ENCODE measurements around the gene OMD.

OMD gene

GRCh38 chr9:92369075-92369474 lies 55.2 kb downstream of the OMD start:
- Histone ChIP-seq H4K20me1 (ENCODE audit: insufficient read depth, low read length) (no peaks in the 10 kb centered on the region), H3K36me3 (ENCODE audit: insufficient read depth, low read length) (peaks cover 13% of the 10 kb centered on the region; the same call in 1 of the 2 replicates), H3K79me2 (ENCODE audit: insufficient read depth, low read length) (peaks cover 19% of the 10 kb centered on the region; the same call in 1 of the 2 replicates), H3K4me1 (ENCODE audit: insufficient read depth, low read length) (no peaks in the 10 kb centered on the region), H3K4me2 (ENCODE audit: insufficient read depth, low read length) (no peak overlapping the region), H3K27me3 (ENCODE audit: insufficient read depth, low read length, poor library complexity) (no peaks in the 10 kb centered on the region), H3K4me3 (ENCODE audit: low read depth in 1 of 2, low read length in 2 of 2) (no peak overlapping the region), H3K9me3 (ENCODE audit: insufficient read depth, low read length, severe bottlenecking) (peaks cover 8% of the 10 kb centered on the region), H2AFZ (ENCODE audit: low read depth, low read length) (no peak overlapping the region), H3K9ac (ENCODE audit: low read depth, low read length) (no peak overlapping the region), H3K27ac (ENCODE audit: low read length) (no peak overlapping the region)
- ATAC-seq (ENCODE audit: insufficient read depth, low read depth) (no peak), DNase-seq (no peak)
- TF ChIP-seq, protein P1, sequence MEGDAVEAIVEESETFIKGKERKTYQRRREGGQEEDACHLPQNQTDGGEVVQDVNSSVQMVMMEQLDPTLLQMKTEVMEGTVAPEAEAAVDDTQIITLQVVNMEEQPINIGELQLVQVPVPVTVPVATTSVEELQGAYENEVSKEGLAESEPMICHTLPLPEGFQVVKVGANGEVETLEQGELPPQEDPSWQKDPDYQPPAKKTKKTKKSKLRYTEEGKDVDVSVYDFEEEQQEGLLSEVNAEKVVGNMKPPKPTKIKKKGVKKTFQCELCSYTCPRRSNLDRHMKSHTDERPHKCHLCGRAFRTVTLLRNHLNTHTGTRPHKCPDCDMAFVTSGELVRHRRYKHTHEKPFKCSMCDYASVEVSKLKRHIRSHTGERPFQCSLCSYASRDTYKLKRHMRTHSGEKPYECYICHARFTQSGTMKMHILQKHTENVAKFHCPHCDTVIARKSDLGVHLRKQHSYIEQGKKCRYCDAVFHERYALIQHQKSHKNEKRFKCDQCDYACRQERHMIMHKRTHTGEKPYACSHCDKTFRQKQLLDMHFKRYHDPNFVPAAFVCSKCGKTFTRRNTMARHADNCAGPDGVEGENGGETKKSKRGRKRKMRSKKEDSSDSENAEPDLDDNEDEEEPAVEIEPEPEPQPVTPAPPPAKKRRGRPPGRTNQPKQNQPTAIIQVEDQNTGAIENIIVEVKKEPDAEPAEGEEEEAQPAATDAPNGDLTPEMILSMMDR (IDR thresholded peaks at IDR 0.05; ENCODE audit: borderline replicate concordance, extremely low read depth, low read length, poor library complexity, severe bottlenecking): no peak
- no peak for TF ChIP-seq EZH2 (IDR thresholded peaks at IDR 0.05; ENCODE audit: borderline replicate concordance, low read depth, low read length, severe bottlenecking)
